Liver (tissue), 9 donors: Measurements from ENCODE around the gene CITED2. TPM values are rescaled to one million over a fixed set of nuclear protein-coding genes. Genes with fewer than 3 reads are reported as not detected.

Source experiments
- DNase-seq: peaks from one replicate; pipeline ENCODE4 v3.0.0-alpha.2; 2017; ENCODE audit warnings: low spot score
- H3K27ac ChIP-seq, 2 donors: one replicate each; pipeline ENCODE4 v1.7.0; 2013; ENCODE audit warnings: inconsistent platforms in 2 of 2, low read length in 2 of 2, control low read depth in 1 of 2, low read depth in 1 of 2, mild to moderate bottlenecking in 1 of 2
- H3K27me3 ChIP-seq, 4 donors: one replicate each; pipeline versions ENCODE4 v1.6.1 to v1.7.0; 2013; ENCODE audit warnings: low read length in 3 of 4, inconsistent platforms in 1 of 4, mild to moderate bottlenecking in 1 of 4, moderate library complexity in 1 of 4; ENCODE audit not compliant: control insufficient read depth in 4 of 4, insufficient read depth in 4 of 4
- H3K36me3 ChIP-seq, 4 donors: one replicate each; pipeline versions ENCODE4 v1.6.1 to v1.7.0; 2013; ENCODE audit warnings: low read length in 3 of 4, mild to moderate bottlenecking in 3 of 4, low read depth in 1 of 4, moderate library complexity in 1 of 4; ENCODE audit not compliant: control insufficient read depth in 4 of 4, insufficient read depth in 3 of 4
- H3K4me1 ChIP-seq, 4 donors: one replicate each; pipeline versions ENCODE4 v1.6.1 to v1.7.0; 2013; ENCODE audit warnings: low read length in 3 of 4, mild to moderate bottlenecking in 3 of 4, moderate library complexity in 1 of 4; ENCODE audit not compliant: control insufficient read depth in 4 of 4, insufficient read depth in 4 of 4
- H3K4me3 ChIP-seq, 3 donors: one replicate each; pipeline versions ENCODE4 v1.6.1 to v1.7.0; 2013; ENCODE audit warnings: low read length in 3 of 3, control low read depth in 1 of 3, low read depth in 1 of 3, mild to moderate bottlenecking in 1 of 3
- H3K9ac ChIP-seq, 2 donors: one replicate each; pipeline ENCODE4 v1.7.0; 2013; ENCODE audit warnings: low read length in 2 of 2, mild to moderate bottlenecking in 2 of 2, moderate library complexity in 2 of 2, control low read depth in 1 of 2, low read depth in 1 of 2
- H3K9me3 ChIP-seq, 4 donors: one replicate each; pipeline versions ENCODE4 v1.6.1 to v1.7.0; 2013; ENCODE audit warnings: low read length in 3 of 4; ENCODE audit not compliant: control insufficient read depth in 4 of 4
- ATF3 ChIP-seq: IDR thresholded peaks from 2 replicates; pipeline ENCODE4 v1.6.1; 2016; ENCODE audit warnings: antibody characterized with exemption
- CTCF ChIP-seq: fragments of 150-350 bp; IDR thresholded peaks from 2 replicates; pipeline ENCODE4 v1.5.1; 2017; ENCODE audit warnings: improper control_type of control experiment, low read depth, low read length; ENCODE audit not compliant: missing input control
- EGR1 ChIP-seq, 2 donors: IDR thresholded peaks; 2 replicates each; pipeline ENCODE4 v1.6.1; 2016 to 2018; ENCODE audit warnings: antibody characterized with exemption in 2 of 2, low read depth in 2 of 2
- FOXA1 ChIP-seq: IDR thresholded peaks from 2 replicates; pipeline ENCODE4 v1.6.1; 2016; ENCODE audit warnings: antibody characterized with exemption
- FOXA2 ChIP-seq: IDR thresholded peaks from 2 replicates; pipeline ENCODE4 v1.6.1; 2016; ENCODE audit warnings: antibody characterized with exemption
- GABPA ChIP-seq, 2 donors: IDR thresholded peaks in 1 of 2; conservative IDR thresholded peaks in 1 of 2; 2 replicates each; pipeline ENCODE4 v1.6.1; 2016; ENCODE audit warnings: antibody characterized with exemption in 2 of 2, mild to moderate bottlenecking in 1 of 2, moderate library complexity in 1 of 2
- HNF4A ChIP-seq, 2 donors: conservative IDR thresholded peaks; 2 replicates each; pipeline ENCODE4 v1.6.1; 2016; ENCODE audit warnings: antibody characterized with exemption in 2 of 2, mild to moderate bottlenecking in 2 of 2
- HNF4G ChIP-seq: IDR thresholded peaks from 2 replicates; pipeline ENCODE4 v1.6.1; 2016; ENCODE audit warnings: antibody characterized with exemption
- JUND ChIP-seq, 2 donors: IDR thresholded peaks; 2 replicates each; pipeline ENCODE4 v1.6.1; 2016; ENCODE audit warnings: antibody characterized with exemption in 2 of 2
- MAX ChIP-seq: IDR thresholded peaks from 2 replicates; pipeline ENCODE4 v1.6.1; 2016; ENCODE audit warnings: antibody characterized with exemption
- NR2F2 ChIP-seq: IDR thresholded peaks from 2 replicates; pipeline ENCODE4 v1.6.1; 2016; ENCODE audit warnings: antibody characterized with exemption
- RAD21 ChIP-seq, 2 donors: IDR thresholded peaks; 2 replicates each; pipeline ENCODE4 v1.6.1; 2016; ENCODE audit warnings: antibody characterized with exemption in 2 of 2, mild to moderate bottlenecking in 2 of 2
- REST ChIP-seq: IDR thresholded peaks from 2 replicates; pipeline ENCODE4 v1.6.1; 2016; ENCODE audit warnings: antibody characterized with exemption, mild to moderate bottlenecking
- RXRA ChIP-seq, 2 donors: IDR thresholded peaks; 2 replicates each; pipeline ENCODE4 v1.6.1; 2017 to 2018; ENCODE audit warnings: antibody characterized with exemption in 2 of 2, mild to moderate bottlenecking in 1 of 2
- SP1 ChIP-seq: IDR thresholded peaks from 2 replicates; pipeline ENCODE4 v1.6.1; 2018; ENCODE audit warnings: antibody characterized with exemption, mild to moderate bottlenecking
- TAF1 ChIP-seq: conservative IDR thresholded peaks from 2 replicates; pipeline ENCODE4 v1.6.1; 2016; ENCODE audit warnings: antibody characterized with exemption, mild to moderate bottlenecking
- YY1 ChIP-seq: IDR thresholded peaks from 2 replicates; pipeline ENCODE4 v1.6.1; 2016; ENCODE audit warnings: antibody characterized with exemption, mild to moderate bottlenecking
- ZBTB33 ChIP-seq: IDR thresholded peaks from 2 replicates; pipeline ENCODE4 v1.6.1; 2016; ENCODE audit warnings: antibody characterized with exemption
- WGBS: extraction: QIAGEN DNeasy Blood & Tissue Kit; methylation state at CpG from one replicate; pipeline ENCODE4 v1.1.7; 2013; 5-methylcytosine and 5-hydroxymethylcytosine counted together
- polyA plus RNA-seq, 2 donors: library from polyadenylated mRNA; stranded (reverse) in 1 of 2; unstranded in 1 of 2; fragments of 200-250 nt in 1 of 2; fragments of >200 nt in 1 of 2; fragmentation: Nextera tagmentation in 1 of 2; extraction: Ambion mirVana in 1 of 2; gene quantifications; one replicate each; pipeline versions ENCODE4 v1.2.1 to v1.2.3, GENCODE V29; 2013 to 2015
- total RNA-seq, 2 donors: library from RNA; depleted of rRNA; stranded (reverse); fragments of >200 nt; gene quantifications; one replicate each; pipeline ENCODE4 v1.2.3, GENCODE V29; 2014
- donor health status: healthy.
- donor health status: healthy.
- donor health status: healthy.
- donor health status: healthy.
- donor health status: healthy.

The CITED2 gene
- total and polyA plus RNA-seq, 4 donors, result 9.9 to 57.1 (median 22.5) TPM

GRCh38 chr6:139369568-139370282 lies 4.7 kb downstream of the CITED2 start:
- peak; percentile 13 to 27 for TF ChIP-seq JUND (IDR thresholded peaks at IDR 0.05)
- TF ChIP-seq ZBTB33, result no peak
- TF ChIP-seq YY1, result peak; percentile 80
- TF ChIP-seq FOXA1, result no peak
- no peak for TF ChIP-seq GABPA (IDR thresholded peaks at IDR 0.05 in 1 of 2, conservative IDR thresholded peaks at IDR 0.05 in 1 of 2)
- TF ChIP-seq SP1, result no peak
- TF ChIP-seq MAX, result peak; percentile 24
- no peak for TF ChIP-seq FOXA2
- TF ChIP-seq EGR1 (IDR thresholded peaks at IDR 0.05; ENCODE audit: low read depth in 2 of 2), result no peak
- peak; percentile 71 for TF ChIP-seq CTCF
- peak; percentile 24 to 40 for TF ChIP-seq RXRA (IDR thresholded peaks at IDR 0.05)
- TF ChIP-seq ATF3, result no peak
- no peak for TF ChIP-seq TAF1
- TF ChIP-seq NR2F2, result no peak
- TF ChIP-seq RAD21 (IDR thresholded peaks at IDR 0.05), result peak; percentile 95 to 96
- TF ChIP-seq HNF4A (conservative IDR thresholded peaks at IDR 0.05), result peak; percentile 74 to 80
- TF ChIP-seq REST, result peak; percentile 21
- TF ChIP-seq HNF4G, result no peak
- H3K36me3 ChIP-seq, result peaks cover 0 to 6% (median 0%) of the 10 kb centered on the region in 4 donors
- 3% methylated on average over 9 of the region's 9 CpGs for whole genome bisulfite sequencing
- peaks cover 3 to 26% (median 17%) of the 10 kb centered on the region in 4 donors for H3K4me1 ChIP-seq
- peak overlapping the region; percentile 5 to 93 for H3K9ac ChIP-seq
- H3K27me3 ChIP-seq, result no peaks in the 10 kb centered on the region
- H3K27ac ChIP-seq, result peak overlapping the region; percentile 69 to 100
- DNase-seq, result no peak
- H3K4me3 ChIP-seq, result peak overlapping the region in 2 of 3 donors; percentile 3 to 12
- H3K9me3 ChIP-seq, result no peaks in the 10 kb centered on the region
